Measurements from ENCODE around the gene DUSP10. TPM values are rescaled to one million over a fixed set of nuclear protein-coding genes. Genes with fewer than 3 reads are reported as not detected.

DUSP10 gene
- polyA plus RNA-seq, 1 donor from 2014 or later: 2.0 TPM

- Histone ChIP-seq H3F3A (ENCODE audit: insufficient read depth, low read length, poor library complexity, severe bottlenecking) (no peaks in the 10 kb centered on the region), H3K9me2 (ENCODE audit: insufficient read depth, low read length) (no peaks in the 10 kb centered on the region), H4K20me1 (ENCODE audit: insufficient read depth) (no peaks in the 10 kb centered on the region), H3K4me3 (ENCODE audit: low read length) (no peak overlapping the region), H3K9me3 (ENCODE audit: low read length) (no peaks in the 10 kb centered on the region), H3K27ac (ENCODE audit: low read length) (no peak overlapping the region), H2AFZ (ENCODE audit: low read depth, low read length) (no peak overlapping the region), H3K9ac (ENCODE audit: low read length) (no peak overlapping the region), H3K79me2 (replicated peaks; ENCODE audit: insufficient read depth, low read length) (peaks cover 2% of the 10 kb centered on the region), H3K4me2 (ENCODE audit: low read length) (no peak overlapping the region), H3K27me3 (ENCODE audit: insufficient read depth, low read depth, low read length) (no peaks in the 10 kb centered on the region), H3K36me3 (ENCODE audit: insufficient read depth, low read length) (no peaks in the 10 kb centered on the region)
- no peak for TF ChIP-seq SMC3 (conservative IDR thresholded peaks at IDR 0.05; ENCODE audit: poor library complexity)
- TF ChIP-seq POLR2AphosphoS5 (IDR thresholded peaks at IDR 0.05): no peak
- no peak for TF ChIP-seq CTCF (IDR thresholded peaks at IDR 0.05; ENCODE audit: poor library complexity, severe bottlenecking)
- no peak for TF ChIP-seq MXI1 (conservative IDR thresholded peaks at IDR 0.05; ENCODE audit: poor library complexity, severe bottlenecking)
- TF ChIP-seq RAD21 (conservative IDR thresholded peaks at IDR 0.05): no peak
- TF ChIP-seq EP300 (conservative IDR thresholded peaks at IDR 0.05; ENCODE audit: poor library complexity, severe bottlenecking): no peak
- TF ChIP-seq REST (IDR thresholded peaks at IDR 0.05; ENCODE audit: borderline replicate concordance): no peak
- no peak for TF ChIP-seq EZH2 (IDR thresholded peaks at IDR 0.05; ENCODE audit: borderline replicate concordance, insufficient read depth, low read length, poor library complexity, severe bottlenecking)
- TF ChIP-seq TAF1 (IDR thresholded peaks at IDR 0.05; ENCODE audit: low read depth): no peak
Measured at GRCh38 chr1:221723018-221723847, 18.7 kb downstream of the DUSP10 start.

- H3K9me3 ChIP-seq (ENCODE audit: low read length): no peaks in the 10 kb centered on the region
- no peak overlapping the region for H3K4me3 ChIP-seq (ENCODE audit: low read length)
- H3F3A ChIP-seq (ENCODE audit: insufficient read depth, low read length, poor library complexity, severe bottlenecking): no peaks in the 10 kb centered on the region
- no peak overlapping the region for H3K9ac ChIP-seq (ENCODE audit: low read length)
- peaks cover 2% of the 10 kb centered on the region for H3K79me2 ChIP-seq (replicated peaks; ENCODE audit: insufficient read depth, low read length)
- H3K27ac ChIP-seq (ENCODE audit: low read length): no peak overlapping the region
- TF ChIP-seq CTCF (IDR thresholded peaks at IDR 0.05; ENCODE audit: poor library complexity, severe bottlenecking): no peak
- no peak for TF ChIP-seq POLR2AphosphoS5 (IDR thresholded peaks at IDR 0.05)
- TF ChIP-seq REST (IDR thresholded peaks at IDR 0.05; ENCODE audit: borderline replicate concordance): no peak
- no peak for TF ChIP-seq MXI1 (conservative IDR thresholded peaks at IDR 0.05; ENCODE audit: poor library complexity, severe bottlenecking)
- no peak for TF ChIP-seq SMC3 (conservative IDR thresholded peaks at IDR 0.05; ENCODE audit: poor library complexity)
- TF ChIP-seq RAD21 (conservative IDR thresholded peaks at IDR 0.05): no peak
- TF ChIP-seq EP300 (conservative IDR thresholded peaks at IDR 0.05; ENCODE audit: poor library complexity, severe bottlenecking): no peak
- no peak for TF ChIP-seq TAF1 (IDR thresholded peaks at IDR 0.05; ENCODE audit: low read depth)
- no peak for TF ChIP-seq EZH2 (IDR thresholded peaks at IDR 0.05; ENCODE audit: borderline replicate concordance, insufficient read depth, low read length, poor library complexity, severe bottlenecking)
- H4K20me1 ChIP-seq (ENCODE audit: insufficient read depth): no peaks in the 10 kb centered on the region
- H3K9me2 ChIP-seq (ENCODE audit: insufficient read depth, low read length): no peaks in the 10 kb centered on the region
- H3K27me3 ChIP-seq (ENCODE audit: insufficient read depth, low read depth, low read length): no peaks in the 10 kb centered on the region
- H2AFZ ChIP-seq (ENCODE audit: low read depth, low read length): no peak overlapping the region
- H3K36me3 ChIP-seq (ENCODE audit: insufficient read depth, low read length): no peaks in the 10 kb centered on the region
- no peak overlapping the region for H3K4me2 ChIP-seq (ENCODE audit: low read length)
Measured at GRCh38 chr1:221722254-221723017, 19.5 kb downstream of the DUSP10 start.
